ENCODE results near the gene SH3RF1. TPM values are rescaled to one million over a fixed set of nuclear protein-coding genes. Genes with fewer than 3 reads are reported as not detected.

The SH3RF1 gene
- total and polyA plus RNA-seq, 2 experiments from 2014 or later: 7.8 to 12.4 TPM

- TF ChIP-seq ZNF462 (CRISPR knock-in tag; IDR thresholded peaks at IDR 0.05) (no peak), EZH2 (IDR thresholded peaks at IDR 0.05; ENCODE audit: low read depth, unreplicated experiment) (no peak), ZNF114 (CRISPR knock-in tag; IDR thresholded peaks at IDR 0.05) (no peak), NANOG (IDR thresholded peaks at IDR 0.05; ENCODE audit: borderline replicate concordance) (no peak), CREB1 (CRISPR knock-in tag; IDR thresholded peaks at IDR 0.05; ENCODE audit: low read depth) (no peak), STAT1 (IDR thresholded peaks at IDR 0.05; ENCODE audit: unreplicated experiment) (no peak), EZH2phosphoT487 (IDR thresholded peaks at IDR 0.05; ENCODE audit: unreplicated experiment) (no peak), ETS1 (IDR thresholded peaks at IDR 0.05) (no peak)
Measured at GRCh38 chr4:169184236-169184635, 86.5 kb downstream of the SH3RF1 start (continued).

GRCh38 chr4:169183581-169183980 lies 87.2 kb downstream of the SH3RF1 start:
- Histone ChIP-seq H3K4me3 (no peak overlapping the region), H3K27ac (ENCODE audit: low read depth) (no peak overlapping the region), H3K36me3 (ENCODE audit: insufficient read depth) (no peaks in the 10 kb centered on the region), H3K9me2 (ENCODE audit: insufficient read depth) (no peaks in the 10 kb centered on the region), H3K27me3 (ENCODE audit: insufficient read depth) (no peaks in the 10 kb centered on the region), H4K20me1 (replicated peaks; ENCODE audit: insufficient read depth) (no peaks in the 10 kb centered on the region), H3K4me2 (no peak overlapping the region), H2AFZ (no peak overlapping the region), H3F3A (replicated peaks; ENCODE audit: low read depth) (no peaks in the 10 kb centered on the region), H3K4me1 (ENCODE audit: insufficient read depth) (peaks cover 23% of the 10 kb centered on the region; the same call in 1 of the 2 replicates), H3K79me2 (replicated peaks; ENCODE audit: insufficient read depth) (peaks cover 47% of the 10 kb centered on the region)
- Mint-ChIP-seq H3K27me3 (ENCODE audit: insufficient read depth, low read depth, poor library complexity) (peaks cover 6% of the 10 kb centered on the region), H3K4me1 (peaks cover 28% of the 10 kb centered on the region), H3K4me3 (no peak overlapping the region), H3K9me3 (no peaks in the 10 kb centered on the region), H3K27ac (no peak overlapping the region), H3K36me3 (ENCODE audit: low read depth) (no peaks in the 10 kb centered on the region)
- DNase-seq (ENCODE audit: low spot score) (no peak), ATAC-seq (no peak)
- no peak for TF ChIP-seq NANOG (IDR thresholded peaks at IDR 0.05; ENCODE audit: borderline replicate concordance)
- TF ChIP-seq CTCF (conservative IDR thresholded peaks at IDR 0.05; ENCODE audit: low read depth in 2 of 2): no peak
- no peak for TF ChIP-seq POLR2AphosphoS5 (IDR thresholded peaks at IDR 0.05; ENCODE audit: low read depth)
- no peak for TF ChIP-seq EZH2phosphoT487 (IDR thresholded peaks at IDR 0.05; ENCODE audit: unreplicated experiment)
- TF ChIP-seq STAT1 (IDR thresholded peaks at IDR 0.05; ENCODE audit: unreplicated experiment): no peak
- TF ChIP-seq ETS1 (IDR thresholded peaks at IDR 0.05): no peak
- TF ChIP-seq JUNB (IDR thresholded peaks at IDR 0.05; ENCODE audit: unreplicated experiment): no peak
- no peak for TF ChIP-seq ZNF331 (CRISPR knock-in tag; IDR thresholded peaks at IDR 0.05; ENCODE audit: low read depth)
- no peak for TF ChIP-seq CREB1 (CRISPR knock-in tag; IDR thresholded peaks at IDR 0.05; ENCODE audit: low read depth)
- TF ChIP-seq ZNF114 (CRISPR knock-in tag; IDR thresholded peaks at IDR 0.05): no peak
- TF ChIP-seq EZH2 (IDR thresholded peaks at IDR 0.05; ENCODE audit: low read depth, unreplicated experiment): no peak

Data from GM23338 (cell line).